IMR-90 (cell line): ENCODE measurements around the gene DNM1.

ENCODE experiments used
- BHLHE40 ChIP-seq: fragments of 150-350 bp; IDR thresholded peaks from 2 replicates; pipeline ENCODE4 v1.6.1; 2016; ENCODE audit warnings: mild to moderate bottlenecking, low read depth, low read length
- CEBPB ChIP-seq: IDR thresholded peaks from 2 replicates; pipeline ENCODE4 v1.6.1; 2012; ENCODE audit warnings: low read depth, low read length, improper control_type of control experiment
- POLR2A ChIP-seq: IDR thresholded peaks from 2 replicates; pipeline ENCODE4 v1.6.1; 2012; ENCODE audit warnings: mild to moderate bottlenecking, low read depth, low read length
- RFX5 ChIP-seq: IDR thresholded peaks from 2 replicates; pipeline ENCODE4 v1.8.0; 2012; ENCODE audit warnings: low read depth, mild to moderate bottlenecking, low read length, moderate library complexity
- TF ChIP-seq, protein P1 (sequence below): conservative IDR thresholded peaks from 2 replicates; pipeline ENCODE4 v1.5.1; 2012; ENCODE audit warnings: mild to moderate bottlenecking, low read depth, low read length, improper control_type of control experiment

DNA sequence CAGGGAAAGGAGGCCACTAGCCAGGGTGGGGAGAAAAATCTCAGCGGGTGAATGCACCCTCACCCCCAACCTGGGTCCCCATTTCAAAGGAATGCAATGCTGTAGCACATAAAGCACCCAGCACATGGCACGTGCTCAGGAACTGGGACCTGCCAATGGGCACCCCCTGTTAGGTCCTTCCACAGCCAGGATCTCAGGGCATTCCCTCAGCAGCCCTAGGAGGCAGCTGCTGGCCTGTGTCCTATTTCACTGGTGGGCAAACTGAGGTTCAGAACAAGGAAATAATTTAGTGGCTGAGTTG lies 8.8 kb downstream of the DNM1 start:
- no peak for TF ChIP-seq POLR2A
- TF ChIP-seq, protein P1, sequence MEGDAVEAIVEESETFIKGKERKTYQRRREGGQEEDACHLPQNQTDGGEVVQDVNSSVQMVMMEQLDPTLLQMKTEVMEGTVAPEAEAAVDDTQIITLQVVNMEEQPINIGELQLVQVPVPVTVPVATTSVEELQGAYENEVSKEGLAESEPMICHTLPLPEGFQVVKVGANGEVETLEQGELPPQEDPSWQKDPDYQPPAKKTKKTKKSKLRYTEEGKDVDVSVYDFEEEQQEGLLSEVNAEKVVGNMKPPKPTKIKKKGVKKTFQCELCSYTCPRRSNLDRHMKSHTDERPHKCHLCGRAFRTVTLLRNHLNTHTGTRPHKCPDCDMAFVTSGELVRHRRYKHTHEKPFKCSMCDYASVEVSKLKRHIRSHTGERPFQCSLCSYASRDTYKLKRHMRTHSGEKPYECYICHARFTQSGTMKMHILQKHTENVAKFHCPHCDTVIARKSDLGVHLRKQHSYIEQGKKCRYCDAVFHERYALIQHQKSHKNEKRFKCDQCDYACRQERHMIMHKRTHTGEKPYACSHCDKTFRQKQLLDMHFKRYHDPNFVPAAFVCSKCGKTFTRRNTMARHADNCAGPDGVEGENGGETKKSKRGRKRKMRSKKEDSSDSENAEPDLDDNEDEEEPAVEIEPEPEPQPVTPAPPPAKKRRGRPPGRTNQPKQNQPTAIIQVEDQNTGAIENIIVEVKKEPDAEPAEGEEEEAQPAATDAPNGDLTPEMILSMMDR, result no peak
- TF ChIP-seq BHLHE40, result no peak
- TF ChIP-seq CEBPB, result no peak
- no peak for TF ChIP-seq RFX5
